ENCODE results near the gene TCERG1L.

GRCh38 chr10:131282961-131283360 is 28.6 kb downstream of the TCERG1L start:
- no peak for TF ChIP-seq EZH2 (IDR thresholded peaks at IDR 0.05; ENCODE audit: insufficient read depth, poor library complexity, severe bottlenecking)
- TF ChIP-seq EZH2phosphoT487 (IDR thresholded peaks at IDR 0.05; ENCODE audit: insufficient read depth, low read depth): no peak
